Caki2 (cell line): Measurements from ENCODE around the gene CHCHD3. TPM values are rescaled to one million over a fixed set of nuclear protein-coding genes. Genes with fewer than 3 reads are reported as not detected.

Experiments
- DNase-seq: peaks from one replicate; pipeline ENCODE4 v3.0.0-alpha.2; 2015; ENCODE audit warnings: low read depth
- in situ Hi-C: cut with HindIII; loops from 2 replicates; pipeline ENCODE4 v1.10.0; 2016; ENCODE audit warnings: low sequenced_read_pairs, low pct_unique_long_range_greater_than_20kb, mixed read lengths
- total RNA-seq: library from RNA; depleted of rRNA; stranded (reverse); fragments of >200 nt; shearing (Covaris generic); gene quantifications from 2 replicates; pipeline ENCODE4 v1.2.3, GENCODE V29; 2014; ENCODE audit warnings: low replicate concordance

CHCHD3 gene
- total RNA-seq, 1 experiment from 2014 or later = 124 TPM

GRCh38 chr7:133091943-133092464 is 10.1 kb upstream of the CHCHD3 start:
- no peak for DNase-seq
- in situ Hi-C loops = no loop called here

DNA sequence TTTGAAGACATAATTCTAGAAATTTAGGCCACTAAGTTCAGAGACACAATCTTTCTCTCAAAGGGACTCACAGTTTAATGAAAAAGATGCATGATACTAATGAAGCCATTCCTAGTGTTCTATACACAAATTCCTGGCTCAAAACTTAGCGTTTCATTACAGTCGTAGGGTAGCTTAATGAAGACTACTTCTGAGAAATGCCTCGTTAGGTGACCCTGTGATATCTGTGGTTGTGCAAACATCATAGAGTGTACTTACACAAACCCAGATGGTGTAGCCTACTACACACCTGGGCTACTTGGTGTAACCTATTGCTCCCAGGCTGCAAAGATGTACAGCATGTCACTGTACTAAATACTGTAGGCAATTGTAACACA is 488 bp upstream of the CHCHD3 start:
- in situ Hi-C loops = no loop called here
- no peak for DNase-seq

- no peak for DNase-seq
- in situ Hi-C loops = no loop called here
Measured at GRCh38 chr7:133081119-133081598, 731 bp downstream of the CHCHD3 start.

DNA sequence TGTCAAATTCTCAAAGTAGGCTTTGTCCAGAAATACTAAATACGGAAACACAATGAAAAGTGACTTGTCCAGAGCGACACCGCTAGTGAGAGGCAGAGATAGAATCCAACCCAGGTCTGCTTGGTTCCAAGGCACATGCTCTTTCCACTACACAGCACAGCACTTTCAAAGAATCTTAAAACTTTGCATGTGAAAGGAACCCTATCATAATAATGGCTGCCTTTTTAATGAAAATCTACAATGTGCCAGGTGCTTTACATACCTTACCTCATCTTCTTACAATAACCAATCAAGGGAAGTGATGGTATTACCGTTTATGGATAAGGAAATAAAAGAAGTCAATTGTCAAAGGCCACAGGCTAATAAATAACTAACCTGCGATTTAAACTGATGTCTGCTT is 2.6 kb downstream of the CHCHD3 start:
- in situ Hi-C loops = no loop called here

GRCh38 chr7:133077394-133077793 is 4.5 kb downstream of the CHCHD3 start:
- in situ Hi-C loops = no loop called here
- DNase-seq = no peak

More for the DNA sequence above, 2.6 kb downstream of the CHCHD3 start:
- no peak for DNase-seq

DNA sequence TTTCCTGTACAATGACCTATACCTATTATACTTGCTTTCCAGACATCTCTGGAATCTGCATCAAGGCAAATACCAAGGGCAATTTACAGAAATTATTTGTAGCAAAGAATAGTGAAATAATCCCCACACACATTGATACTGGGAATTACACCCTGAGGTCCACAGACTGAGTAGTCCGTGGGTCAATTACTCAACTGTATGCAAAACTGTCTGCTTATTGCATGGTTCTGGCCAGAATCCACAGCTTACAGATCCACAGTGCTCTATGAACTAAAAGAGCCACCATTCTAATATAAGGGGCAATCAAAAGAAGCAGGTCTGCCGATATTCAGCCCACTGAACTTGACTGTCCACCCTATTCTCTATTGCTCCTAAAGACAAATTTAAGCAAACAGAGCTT is 5.7 kb downstream of the CHCHD3 start:
- in situ Hi-C loops = no loop called here
- DNase-seq = no peak

GRCh38 chr7:133071506-133071905 is 10.4 kb downstream of the CHCHD3 start:
- in situ Hi-C loops = no loop called here
- DNase-seq = no peak

DNA sequence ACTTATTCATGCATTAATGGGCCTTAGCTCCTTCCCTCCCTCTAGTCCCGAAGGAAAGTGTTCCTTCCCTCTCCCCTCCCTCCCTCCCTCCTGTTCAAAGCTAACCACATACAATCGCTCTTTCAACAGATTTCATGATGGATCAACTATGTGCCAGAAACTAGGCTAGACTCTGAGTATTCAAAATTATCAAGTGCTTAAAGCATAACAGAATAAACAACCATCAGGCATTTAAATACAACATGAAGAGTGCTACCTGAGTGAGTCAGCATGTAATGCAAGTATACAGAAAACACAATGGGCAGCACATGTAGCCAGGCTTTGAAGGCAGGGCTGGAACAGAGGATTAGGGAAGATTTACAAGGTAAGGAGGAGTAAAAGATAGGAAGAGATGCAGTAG is 11.3 kb downstream of the CHCHD3 start:
- in situ Hi-C loops = no loop called here
- peak; percentile 59 for DNase-seq

DNA sequence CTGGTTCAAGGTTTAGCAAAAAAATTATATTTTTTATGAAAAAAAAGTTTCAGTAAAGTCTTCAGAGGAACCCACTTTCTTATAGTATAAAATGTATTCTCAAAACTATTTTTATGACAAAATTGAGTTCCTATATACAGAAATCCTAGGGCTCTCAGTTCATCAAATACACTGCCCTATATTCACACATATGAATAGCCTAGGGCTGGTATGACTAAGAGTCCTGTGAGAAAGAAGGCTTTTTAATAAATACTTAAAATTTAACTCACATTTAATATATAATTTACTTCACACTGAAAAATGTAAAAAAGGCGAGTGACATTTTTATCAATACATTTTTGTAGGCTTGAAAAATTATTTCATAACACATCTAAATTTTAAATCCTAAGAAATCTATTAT is 16.6 kb downstream of the CHCHD3 start:
- in situ Hi-C loops = no loop called here
- DNase-seq = no peak

GRCh38 chr7:133064082-133064820 is 17.6 kb downstream of the CHCHD3 start:
- no peak for DNase-seq
- in situ Hi-C loops = no loop called here

GRCh38 chr7:133061792-133062191 is 20.1 kb downstream of the CHCHD3 start:
- DNase-seq = no peak
- in situ Hi-C loops = no loop called here

DNA sequence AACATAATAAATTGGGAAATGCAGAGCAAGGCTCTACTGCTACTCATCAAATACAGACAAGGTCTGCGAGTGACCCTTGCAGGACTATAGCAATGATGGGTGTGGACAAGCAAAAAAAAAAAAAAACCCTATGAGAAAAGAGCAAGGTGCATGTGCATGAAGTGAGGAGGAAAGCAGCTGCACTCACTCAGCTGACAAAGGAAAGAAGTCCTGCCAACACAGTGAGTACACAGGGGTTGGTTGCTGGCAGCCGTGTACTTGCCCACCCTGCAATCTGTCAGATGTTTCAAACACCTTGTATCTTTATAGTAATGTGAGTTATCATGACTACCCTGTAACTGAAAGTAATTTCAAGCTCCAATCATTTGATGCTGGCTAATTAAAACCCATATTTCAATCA is 20.5 kb downstream of the CHCHD3 start:
- in situ Hi-C loops = no loop called here
- no peak for DNase-seq

DNA sequence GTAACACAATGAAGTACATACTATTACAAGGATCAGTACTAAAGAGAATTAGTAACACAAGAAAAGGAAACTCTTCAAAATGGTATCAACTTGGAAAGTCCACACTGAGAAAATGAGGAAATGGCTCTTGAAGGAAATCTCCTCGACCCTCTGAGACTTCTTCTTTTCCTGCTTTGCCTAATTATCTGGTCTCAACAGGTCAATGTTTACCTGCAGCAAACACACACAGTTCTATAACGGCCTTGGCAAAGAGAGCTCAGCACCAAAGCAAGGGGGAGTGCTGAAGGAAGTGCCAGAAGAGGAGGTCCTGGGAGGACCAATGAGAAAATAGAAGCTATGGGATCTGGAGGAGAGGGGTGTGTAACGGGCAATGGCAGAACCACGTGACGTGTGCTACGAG is 21.9 kb downstream of the CHCHD3 start:
- no peak for DNase-seq
- in situ Hi-C loops = no loop called here

DNA sequence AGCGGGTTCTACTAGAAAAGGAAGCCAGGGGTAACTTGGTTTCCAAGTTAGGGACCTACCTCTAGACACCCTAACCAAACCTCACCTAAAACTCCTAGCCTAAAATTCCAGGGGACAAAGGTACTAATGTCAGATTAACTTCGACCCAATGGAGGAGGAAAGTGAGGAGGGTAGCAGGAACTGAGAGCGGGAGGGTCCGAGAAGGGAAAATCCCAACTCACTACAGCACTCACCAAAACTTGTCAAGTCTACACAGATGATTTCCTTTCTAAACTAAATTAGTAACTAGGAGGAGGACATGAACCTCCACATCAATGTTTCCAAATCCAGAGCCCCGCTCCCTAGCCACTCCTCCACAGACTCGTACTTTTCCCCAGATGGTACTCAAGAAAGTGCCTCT is 22.6 kb downstream of the CHCHD3 start:
- no peak for DNase-seq
- in situ Hi-C loops = no loop called here

DNA sequence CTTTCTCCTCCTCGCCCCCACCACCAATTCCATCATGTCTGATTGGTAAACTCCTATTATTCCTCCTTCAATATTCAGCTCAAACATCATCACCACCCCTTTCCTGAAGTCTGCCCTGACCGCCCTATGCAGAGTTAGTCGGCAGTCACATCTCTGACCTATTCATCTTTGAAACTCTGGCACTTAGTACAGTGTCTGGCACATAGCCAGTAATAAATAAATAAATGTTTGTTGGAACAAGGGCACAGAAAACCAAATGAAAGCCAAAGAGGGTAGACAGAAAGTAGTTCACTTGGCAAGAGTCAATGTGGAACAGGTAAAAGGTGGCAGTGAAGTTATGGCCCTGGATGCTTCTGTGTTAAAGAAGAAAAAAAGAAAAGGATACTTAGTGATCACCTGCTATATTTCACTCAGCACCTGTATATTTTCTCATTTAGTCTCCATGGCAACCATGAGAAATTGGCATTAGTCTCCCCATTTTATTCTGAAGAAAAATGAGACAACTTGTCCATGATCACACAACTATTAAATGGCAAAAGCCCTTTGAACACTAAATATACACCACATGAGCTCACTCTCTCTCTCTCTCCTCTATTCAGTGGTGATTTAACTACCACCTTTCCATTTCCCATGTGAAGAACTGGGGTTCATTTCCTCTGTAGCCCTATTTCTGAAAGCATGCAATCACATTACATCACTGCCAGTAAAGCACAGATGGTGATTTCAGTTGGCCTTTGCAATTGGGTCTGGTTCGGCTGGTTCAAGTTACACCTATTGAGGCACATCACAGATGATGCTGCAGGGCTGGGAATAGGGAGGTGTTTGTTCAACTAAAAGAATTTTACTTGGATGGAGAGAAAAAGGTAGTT is 25.3 kb downstream of the CHCHD3 start:
- in situ Hi-C loops = no loop called here
- no peak for DNase-seq

DNA sequence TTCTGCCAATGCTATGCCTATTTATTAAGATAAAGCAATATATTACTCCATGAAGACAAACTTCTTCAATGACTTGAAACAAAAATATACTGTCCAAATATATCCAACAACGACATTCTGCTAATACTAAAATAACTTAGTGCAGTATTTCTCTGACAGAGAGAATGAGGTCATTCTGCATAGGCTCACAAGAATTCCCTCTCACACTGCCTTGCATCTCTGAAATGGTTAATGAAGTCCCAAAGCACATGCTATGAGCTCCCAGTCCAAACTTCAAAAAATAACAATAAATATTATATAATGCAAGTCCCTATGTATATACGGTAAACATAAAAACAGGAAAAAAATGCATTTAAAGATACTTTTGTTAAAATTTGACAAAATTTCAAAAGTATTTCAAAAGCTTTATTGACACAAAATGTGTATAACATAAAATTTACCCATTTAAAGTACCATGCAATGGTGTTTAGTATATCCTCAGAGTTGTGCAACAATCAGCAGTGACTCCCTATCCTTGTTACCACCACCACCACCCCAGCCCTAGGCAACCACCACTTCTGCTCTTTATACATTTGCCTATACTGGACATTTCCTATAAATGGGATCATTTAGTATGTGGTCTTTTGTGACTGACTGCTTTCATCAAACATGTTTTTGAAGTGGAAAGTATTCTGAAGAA is 27.6 kb downstream of the CHCHD3 start:
- in situ Hi-C loops = no loop called here
- DNase-seq = no peak

GRCh38 chr7:133053321-133053891 is 28.5 kb downstream of the CHCHD3 start:
- in situ Hi-C loops = no loop called here
- DNase-seq = peak; percentile 97

- in situ Hi-C loops = no loop called here
- no peak for DNase-seq
Measured at GRCh38 chr7:133052826-133053225, 29.1 kb downstream of the CHCHD3 start.

GRCh38 chr7:133052401-133052756 is 29.5 kb downstream of the CHCHD3 start:
- DNase-seq = no peak
- in situ Hi-C loops = no loop called here
